Measurements from ENCODE around the gene SERGEF. TPM values are rescaled to one million over a fixed set of nuclear protein-coding genes. Genes with fewer than 3 reads are reported as not detected.

SERGEF gene
- total RNA-seq, 2 donors from 2014 or later = 26.7 to 42.1 TPM

DNA sequence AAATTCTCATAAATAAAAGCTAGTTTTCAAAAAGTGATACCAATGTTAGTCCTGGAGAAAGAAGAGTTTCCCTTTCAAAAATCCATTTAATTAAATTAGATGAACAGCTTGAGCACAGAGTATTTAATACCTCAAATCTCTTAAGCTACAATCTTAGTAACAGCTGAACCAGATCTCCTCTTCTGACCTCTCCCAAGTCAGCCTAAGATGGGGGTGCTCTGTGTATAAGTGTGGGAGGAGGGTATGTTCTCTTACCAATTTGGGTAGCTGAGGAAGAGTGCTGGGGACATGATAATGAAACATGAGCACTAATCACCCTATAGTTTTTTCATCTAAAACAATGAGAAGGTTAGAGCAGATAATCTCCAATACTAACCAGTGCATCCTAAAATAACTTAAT, 23.6 kb upstream of the SERGEF start:
- no peaks in the 10 kb centered on the region for H3K36me3 ChIP-seq (ENCODE audit: control insufficient read depth, insufficient read depth, low read length)
- Mint-ChIP-seq H3K9me3 (no peaks in the 10 kb centered on the region), H3K4me3 (no peak overlapping the region), H3K27me3 (ENCODE audit: insufficient read depth) (no peaks in the 10 kb centered on the region), H3K27ac (no peak overlapping the region), H3K4me1 (no peaks in the 10 kb centered on the region), H3K36me3 (ENCODE audit: low read depth) (no peaks in the 10 kb centered on the region)
- peaks cover 5% of the 10 kb centered on the region for H3K27me3 ChIP-seq (ENCODE audit: control insufficient read depth, insufficient read depth, low read length, poor library complexity, severe bottlenecking)
- no peaks in the 10 kb centered on the region for H3K4me1 ChIP-seq (ENCODE audit: control insufficient read depth, insufficient read depth, low read length)
- DNase-seq = no peak
- TF ChIP-seq, protein P1, sequence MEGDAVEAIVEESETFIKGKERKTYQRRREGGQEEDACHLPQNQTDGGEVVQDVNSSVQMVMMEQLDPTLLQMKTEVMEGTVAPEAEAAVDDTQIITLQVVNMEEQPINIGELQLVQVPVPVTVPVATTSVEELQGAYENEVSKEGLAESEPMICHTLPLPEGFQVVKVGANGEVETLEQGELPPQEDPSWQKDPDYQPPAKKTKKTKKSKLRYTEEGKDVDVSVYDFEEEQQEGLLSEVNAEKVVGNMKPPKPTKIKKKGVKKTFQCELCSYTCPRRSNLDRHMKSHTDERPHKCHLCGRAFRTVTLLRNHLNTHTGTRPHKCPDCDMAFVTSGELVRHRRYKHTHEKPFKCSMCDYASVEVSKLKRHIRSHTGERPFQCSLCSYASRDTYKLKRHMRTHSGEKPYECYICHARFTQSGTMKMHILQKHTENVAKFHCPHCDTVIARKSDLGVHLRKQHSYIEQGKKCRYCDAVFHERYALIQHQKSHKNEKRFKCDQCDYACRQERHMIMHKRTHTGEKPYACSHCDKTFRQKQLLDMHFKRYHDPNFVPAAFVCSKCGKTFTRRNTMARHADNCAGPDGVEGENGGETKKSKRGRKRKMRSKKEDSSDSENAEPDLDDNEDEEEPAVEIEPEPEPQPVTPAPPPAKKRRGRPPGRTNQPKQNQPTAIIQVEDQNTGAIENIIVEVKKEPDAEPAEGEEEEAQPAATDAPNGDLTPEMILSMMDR (conservative IDR thresholded peaks at IDR 0.05) = no peak
- no peak overlapping the region for H3K9ac ChIP-seq (ENCODE audit: extremely low read depth, low read length, poor library complexity, severe bottlenecking)
- no peaks in the 10 kb centered on the region for H3K9me3 ChIP-seq (ENCODE audit: control insufficient read depth, low read length)
- H3K27ac ChIP-seq (ENCODE audit: low read depth, low read length) = no peak overlapping the region
- H3K4me3 ChIP-seq (ENCODE audit: low read length) = no peak overlapping the region

DNA sequence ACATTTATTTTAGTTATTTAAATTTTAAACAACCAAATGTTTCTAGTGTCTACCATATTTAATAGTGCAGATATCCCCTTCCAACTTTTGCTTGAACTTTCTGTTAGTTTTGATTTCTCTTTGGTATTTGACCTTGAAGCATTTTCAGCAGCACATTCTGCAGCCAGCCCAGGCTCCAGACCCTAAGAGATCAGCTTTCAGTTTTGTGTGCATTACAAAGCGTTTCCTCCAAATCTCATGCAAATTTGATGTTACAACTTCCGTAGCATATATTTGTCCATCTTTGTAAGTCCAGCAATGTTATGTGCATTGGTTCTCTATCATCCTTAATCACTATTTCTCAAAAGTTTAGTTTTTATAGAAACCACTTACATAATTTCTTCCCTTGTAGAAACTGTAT, 14.6 kb upstream of the SERGEF start:
- Mint-ChIP-seq H3K4me1 (no peaks in the 10 kb centered on the region), H3K36me3 (ENCODE audit: low read depth) (no peaks in the 10 kb centered on the region), H3K4me3 (no peak overlapping the region), H3K9me3 (no peaks in the 10 kb centered on the region), H3K27me3 (ENCODE audit: insufficient read depth) (peaks cover 7% of the 10 kb centered on the region), H3K27ac (no peak overlapping the region)
- WGBS, 2 experiments (ENCODE audit: insufficient coverage in 1 of 2, insufficient read length in 1 of 2) = 81 to 89% methylated on average over 2 of the region's 2 CpGs
- H3K9me3 ChIP-seq (ENCODE audit: control insufficient read depth, low read length) = no peaks in the 10 kb centered on the region
- no peak for DNase-seq
- TF ChIP-seq, protein P1 (conservative IDR thresholded peaks at IDR 0.05) = no peak
- no peak overlapping the region for H3K9ac ChIP-seq (ENCODE audit: extremely low read depth, low read length, poor library complexity, severe bottlenecking)
- H3K36me3 ChIP-seq (ENCODE audit: control insufficient read depth, insufficient read depth, low read length) = no peaks in the 10 kb centered on the region
- H3K4me3 ChIP-seq (ENCODE audit: low read length) = no peak overlapping the region
- H3K4me1 ChIP-seq (ENCODE audit: control insufficient read depth, insufficient read depth, low read length) = no peaks in the 10 kb centered on the region
- H3K27ac ChIP-seq (ENCODE audit: low read depth, low read length) = no peak overlapping the region
- H3K27me3 ChIP-seq (ENCODE audit: control insufficient read depth, insufficient read depth, low read length, poor library complexity, severe bottlenecking) = no peaks in the 10 kb centered on the region

- Mint-ChIP-seq H3K27ac (no peak overlapping the region), H3K9me3 (no peaks in the 10 kb centered on the region), H3K36me3 (ENCODE audit: low read depth) (no peaks in the 10 kb centered on the region), H3K4me1 (peaks cover 4% of the 10 kb centered on the region), H3K4me3 (no peak overlapping the region), H3K27me3 (ENCODE audit: insufficient read depth) (peaks cover 10% of the 10 kb centered on the region)
- Histone ChIP-seq H3K27me3 (ENCODE audit: control insufficient read depth, insufficient read depth, low read length, poor library complexity, severe bottlenecking) (peaks cover 4% of the 10 kb centered on the region), H3K27ac (ENCODE audit: low read depth, low read length) (no peak overlapping the region), H3K9me3 (ENCODE audit: control insufficient read depth, low read length) (no peaks in the 10 kb centered on the region), H3K9ac (ENCODE audit: extremely low read depth, low read length, poor library complexity, severe bottlenecking) (no peak overlapping the region), H3K4me3 (ENCODE audit: low read length) (no peak overlapping the region), H3K4me1 (ENCODE audit: control insufficient read depth, insufficient read depth, low read length) (no peaks in the 10 kb centered on the region), H3K36me3 (ENCODE audit: control insufficient read depth, insufficient read depth, low read length) (no peaks in the 10 kb centered on the region)
- no peak for DNase-seq
- WGBS, 2 experiments (ENCODE audit: insufficient coverage in 1 of 2, insufficient read length in 1 of 2) = 90 to 100% methylated on average over 1 of the region's 1 CpG
- TF ChIP-seq, protein P1 (conservative IDR thresholded peaks at IDR 0.05) = no peak
These were observed 9.6 kb upstream of the SERGEF start for GRCh38 chr11:18022419-18022818.
